ENCODE data around the gene NLGN3. TPM values are rescaled to one million over a fixed set of nuclear protein-coding genes. Genes with fewer than 3 reads are reported as not detected.

The NLGN3 gene
- total RNA-seq, 2 experiments from 2014 or later: 3.4 to 4.3 TPM

GRCh38 chrX:71095981-71096759 lies 48.5 kb upstream of the NLGN3 start:
- peaks cover 9% of the 10 kb centered on the region for H3K36me3 Mint-ChIP-seq (ENCODE audit: low read depth)
- ATAC-seq (ENCODE audit: poor library complexity): peak; percentile 62
- peak overlapping the region; percentile 83 for H3K4me3 ChIP-seq (ENCODE audit: low read length)

DNA sequence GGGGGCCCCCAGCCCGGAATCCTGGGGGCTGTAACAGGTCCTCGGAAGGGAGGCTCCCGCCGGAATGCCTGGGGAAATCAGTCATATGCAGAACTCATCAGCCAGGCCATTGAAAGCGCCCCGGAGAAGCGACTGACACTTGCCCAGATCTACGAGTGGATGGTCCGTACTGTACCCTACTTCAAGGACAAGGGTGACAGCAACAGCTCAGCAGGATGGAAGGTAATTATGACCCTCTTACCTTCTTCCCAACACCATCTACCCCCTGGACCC lies 47.9 kb upstream of the NLGN3 start:
- CTCF ChIA-PET: interaction anchor here (1.1 kb wide), 1 partner anchor 33 kb away, joined by 4 read pairs; no protein-coding TSS in a partner anchor
- peak overlapping the region; percentile 96 for H3K4me3 Mint-ChIP-seq
- no peaks in the 10 kb centered on the region for H3K9me3 Mint-ChIP-seq
- Histone ChIP-seq H3K9me3 (ENCODE audit: control insufficient read depth in 1 of 2, insufficient read depth in 1 of 2, low read length in 2 of 2) (no peaks in the 10 kb centered on the region), H3K27me3 (ENCODE audit: control insufficient read depth in 1 of 2, insufficient read depth in 2 of 2, low read length in 2 of 2) (no peaks in the 10 kb centered on the region), H3K4me1 (ENCODE audit: insufficient read depth, low read length) (peaks cover 49% of the 10 kb centered on the region), H3K4me3 (ENCODE audit: low read length) (peak overlapping the region; percentile 83), H3K36me3 (ENCODE audit: insufficient read depth, low read length) (no peaks in the 10 kb centered on the region), H3K27ac (ENCODE audit: low read depth in 1 of 2, low read length in 2 of 2) (peak overlapping the region; percentile 41 to 62)
- no peaks in the 10 kb centered on the region for H3K27me3 Mint-ChIP-seq
- TF ChIP-seq, protein P1, sequence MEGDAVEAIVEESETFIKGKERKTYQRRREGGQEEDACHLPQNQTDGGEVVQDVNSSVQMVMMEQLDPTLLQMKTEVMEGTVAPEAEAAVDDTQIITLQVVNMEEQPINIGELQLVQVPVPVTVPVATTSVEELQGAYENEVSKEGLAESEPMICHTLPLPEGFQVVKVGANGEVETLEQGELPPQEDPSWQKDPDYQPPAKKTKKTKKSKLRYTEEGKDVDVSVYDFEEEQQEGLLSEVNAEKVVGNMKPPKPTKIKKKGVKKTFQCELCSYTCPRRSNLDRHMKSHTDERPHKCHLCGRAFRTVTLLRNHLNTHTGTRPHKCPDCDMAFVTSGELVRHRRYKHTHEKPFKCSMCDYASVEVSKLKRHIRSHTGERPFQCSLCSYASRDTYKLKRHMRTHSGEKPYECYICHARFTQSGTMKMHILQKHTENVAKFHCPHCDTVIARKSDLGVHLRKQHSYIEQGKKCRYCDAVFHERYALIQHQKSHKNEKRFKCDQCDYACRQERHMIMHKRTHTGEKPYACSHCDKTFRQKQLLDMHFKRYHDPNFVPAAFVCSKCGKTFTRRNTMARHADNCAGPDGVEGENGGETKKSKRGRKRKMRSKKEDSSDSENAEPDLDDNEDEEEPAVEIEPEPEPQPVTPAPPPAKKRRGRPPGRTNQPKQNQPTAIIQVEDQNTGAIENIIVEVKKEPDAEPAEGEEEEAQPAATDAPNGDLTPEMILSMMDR (IDR thresholded peaks at IDR 0.05): no peak
- POLR2A ChIA-PET: interaction anchor here (0.6 to 2.8 kb wide), 9 partner anchors 8 to 269 kb away, joined by 3 to 34 read pairs (median 5); partner anchors contain the start of genes IL2RG, MED12, NONO and TAF1
- ATAC-seq (ENCODE audit: poor library complexity): no peak
- H3K4me1 Mint-ChIP-seq (ENCODE audit: low read depth): peaks cover 61% of the 10 kb centered on the region
- peaks cover 9% of the 10 kb centered on the region for H3K36me3 Mint-ChIP-seq (ENCODE audit: low read depth)
- peak overlapping the region; percentile 98 for H3K27ac Mint-ChIP-seq
- intact Hi-C loops (cut with DNase I, micrococcal nuclease): loop anchor here (2.0 to 10.0 kb wide), 2 partner anchors 28 to 158 kb away; partner anchors contain the start of genes SNX12 (in 2 of the 2) and ZMYM3 (in 2 of the 2)
- DNase-seq: peak in 1 of 14 experiments; percentile 14

More at GRCh38 chrX:71095981-71096759, 48.5 kb upstream of the NLGN3 start:
- Histone ChIP-seq H3K36me3 (ENCODE audit: insufficient read depth, low read length) (no peaks in the 10 kb centered on the region), H3K9me3 (ENCODE audit: control insufficient read depth in 1 of 2, insufficient read depth in 1 of 2, low read length in 2 of 2) (no peaks in the 10 kb centered on the region), H3K27ac (ENCODE audit: low read depth in 1 of 2, low read length in 2 of 2) (peak overlapping the region; percentile 41 to 62), H3K27me3 (ENCODE audit: control insufficient read depth in 1 of 2, insufficient read depth in 2 of 2, low read length in 2 of 2) (no peaks in the 10 kb centered on the region), H3K4me1 (ENCODE audit: insufficient read depth, low read length) (peaks cover 43% of the 10 kb centered on the region)
- Mint-ChIP-seq H3K4me1 (ENCODE audit: low read depth) (peaks cover 56% of the 10 kb centered on the region), H3K27me3 (no peaks in the 10 kb centered on the region), H3K9me3 (no peaks in the 10 kb centered on the region), H3K27ac (peak overlapping the region; percentile 98), H3K4me3 (peak overlapping the region; percentile 96)
- CTCF ChIA-PET: interaction anchor here (1.1 kb wide), 1 partner anchor 33 kb away, joined by 4 read pairs; no protein-coding TSS in a partner anchor
- TF ChIP-seq, protein P1 (IDR thresholded peaks at IDR 0.05): no peak
- DNase-seq: peak in 6 of 14 experiments; percentile 33 to 81 (median 60)
- POLR2A ChIA-PET: interaction anchor here (0.6 to 2.8 kb wide), 10 partner anchors 9 to 270 kb away, joined by 3 to 34 read pairs (median 5); partner anchors contain the start of genes IL2RG, MED12, NONO and SNX12
- intact Hi-C loops (cut with DNase I, micrococcal nuclease): loop anchor here (2.0 to 10.0 kb wide), 2 partner anchors 27 to 159 kb away; partner anchors contain the start of genes SNX12 (in 2 of the 2) and ZMYM3 (in 2 of the 2)

DNA sequence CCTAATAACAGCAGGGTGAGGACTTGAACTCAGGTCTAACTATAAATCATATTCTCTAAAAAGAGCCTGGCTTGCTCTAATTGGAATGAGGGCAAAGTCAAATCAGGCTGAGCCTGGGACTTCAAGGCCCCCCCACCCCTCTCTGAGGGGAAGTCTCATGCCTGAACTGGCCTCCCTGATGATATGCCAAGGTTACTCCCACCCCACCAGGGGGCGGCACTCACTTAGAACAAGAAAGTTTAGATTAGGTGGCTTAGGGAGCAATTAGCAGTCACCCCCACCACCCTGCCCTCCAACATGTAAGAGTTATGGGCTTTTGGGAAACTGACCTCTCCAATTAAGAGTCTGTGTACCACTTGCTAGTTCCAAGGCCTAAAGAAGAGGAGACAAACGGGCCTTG lies 46.3 kb upstream of the NLGN3 start:
- H3K4me1 Mint-ChIP-seq (ENCODE audit: low read depth): peaks cover 74% of the 10 kb centered on the region
- peaks cover 9% of the 10 kb centered on the region for H3K36me3 Mint-ChIP-seq (ENCODE audit: low read depth)
- TF ChIP-seq, protein P1 (IDR thresholded peaks at IDR 0.05): peak; percentile 61
- no peak overlapping the region for H3K4me3 ChIP-seq (ENCODE audit: low read length)
- peak overlapping the region; percentile 84 for H3K4me3 Mint-ChIP-seq
- ATAC-seq (ENCODE audit: poor library complexity) (peak; percentile 45), DNase-seq (peak; percentile 58 to 88 (median 76))
- H3K36me3 ChIP-seq (ENCODE audit: insufficient read depth, low read length): no peaks in the 10 kb centered on the region
- H3K9me3 Mint-ChIP-seq: no peaks in the 10 kb centered on the region
- H3K27ac Mint-ChIP-seq: peak overlapping the region; percentile 72
- ChIA-PET POLR2A (interaction anchor here (1.0 to 2.8 kb wide), 2 partner anchors 13 to 14 kb away, joined by 4 to 34 read pairs; partner anchors contain the start of gene IL2RG), CTCF (no interaction called here)
- intact Hi-C loops (cut with DNase I, micrococcal nuclease): loop anchor here (1.0 to 10.0 kb wide), 4 partner anchors 11 to 156 kb away; partner anchors contain the start of gene ZMYM3 (in 2 of the 2)
- peaks cover 62% of the 10 kb centered on the region for H3K4me1 ChIP-seq (ENCODE audit: insufficient read depth, low read length)
- H3K9me3 ChIP-seq (ENCODE audit: control insufficient read depth in 1 of 2, insufficient read depth in 1 of 2, low read length in 2 of 2): no peaks in the 10 kb centered on the region
- no peaks in the 10 kb centered on the region for H3K27me3 Mint-ChIP-seq
- H3K27me3 ChIP-seq (ENCODE audit: control insufficient read depth in 1 of 2, insufficient read depth in 2 of 2, low read length in 2 of 2): no peaks in the 10 kb centered on the region
- H3K27ac ChIP-seq (ENCODE audit: low read depth in 1 of 2, low read length in 2 of 2): no peak overlapping the region
